ENCODE results near the gene KAT5.

- TF ChIP-seq POLR2AphosphoS2 (IDR thresholded peaks at IDR 0.05; ENCODE audit: low read depth, low read length) = no peak
- TF ChIP-seq CTCF (IDR thresholded peaks at IDR 0.05 in 2 of 3, conservative IDR thresholded peaks at IDR 0.05 in 1 of 3; ENCODE audit: control insufficient read depth in 2 of 3, extremely low read depth in 1 of 3, insufficient read depth in 1 of 3, low read depth in 3 of 3, low read length in 3 of 3) = no peak
- TF ChIP-seq MLLT1 (IDR thresholded peaks at IDR 0.05) = no peak
- TF ChIP-seq SP1 (IDR thresholded peaks at IDR 0.05; ENCODE audit: low read depth, low read length) = no peak
- TF ChIP-seq RFX5 (IDR thresholded peaks at IDR 0.05; ENCODE audit: low read depth, low read length) = no peak
- no peak for TF ChIP-seq JUNB (IDR thresholded peaks at IDR 0.05)
- no peak for TF ChIP-seq JUND (IDR thresholded peaks at IDR 0.05; ENCODE audit: low read depth, low read length)
- TF ChIP-seq ZNF207 (IDR thresholded peaks at IDR 0.05; ENCODE audit: borderline replicate concordance) = no peak
- TF ChIP-seq BCL3 (IDR thresholded peaks at IDR 0.05; ENCODE audit: borderline replicate concordance, insufficient read depth, low read depth, low read length, poor library complexity, severe bottlenecking) = no peak
- TF ChIP-seq SIX5 (IDR thresholded peaks at IDR 0.05; ENCODE audit: low read depth, low read length, severe bottlenecking) = no peak
- no peak for TF ChIP-seq SREBF1 (IDR thresholded peaks at IDR 0.05; ENCODE audit: low read length)
- no peak for TF ChIP-seq EP300 (IDR thresholded peaks at IDR 0.05; ENCODE audit: borderline replicate concordance in 1 of 2, control insufficient read depth in 1 of 2, low read depth in 2 of 2, low read length in 2 of 2)
- TF ChIP-seq MXI1 (IDR thresholded peaks at IDR 0.05; ENCODE audit: low read depth, low read length) = no peak
- TF ChIP-seq POLR2AphosphoS5 (IDR thresholded peaks at IDR 0.05; ENCODE audit: low read length) = no peak
These were observed 8.2 kb upstream of the KAT5 start for GRCh38 chr11:65703846-65704245.

Measured in GM12878 (cell line).